Measurements from ENCODE around the gene MREG. TPM values are rescaled to one million over a fixed set of nuclear protein-coding genes. Genes with fewer than 3 reads are reported as not detected.

The MREG gene
- total RNA-seq, 1 donor from 2014 or later, result 1.8 TPM

- no peaks in the 10 kb centered on the region for H3K9me3 Mint-ChIP-seq (ENCODE audit: low read depth)
- no peak overlapping the region for H3K27ac Mint-ChIP-seq (ENCODE audit: unreplicated experiment)
- no peaks in the 10 kb centered on the region for H3K36me3 Mint-ChIP-seq (ENCODE audit: low read depth)
- TF ChIP-seq, protein P1, sequence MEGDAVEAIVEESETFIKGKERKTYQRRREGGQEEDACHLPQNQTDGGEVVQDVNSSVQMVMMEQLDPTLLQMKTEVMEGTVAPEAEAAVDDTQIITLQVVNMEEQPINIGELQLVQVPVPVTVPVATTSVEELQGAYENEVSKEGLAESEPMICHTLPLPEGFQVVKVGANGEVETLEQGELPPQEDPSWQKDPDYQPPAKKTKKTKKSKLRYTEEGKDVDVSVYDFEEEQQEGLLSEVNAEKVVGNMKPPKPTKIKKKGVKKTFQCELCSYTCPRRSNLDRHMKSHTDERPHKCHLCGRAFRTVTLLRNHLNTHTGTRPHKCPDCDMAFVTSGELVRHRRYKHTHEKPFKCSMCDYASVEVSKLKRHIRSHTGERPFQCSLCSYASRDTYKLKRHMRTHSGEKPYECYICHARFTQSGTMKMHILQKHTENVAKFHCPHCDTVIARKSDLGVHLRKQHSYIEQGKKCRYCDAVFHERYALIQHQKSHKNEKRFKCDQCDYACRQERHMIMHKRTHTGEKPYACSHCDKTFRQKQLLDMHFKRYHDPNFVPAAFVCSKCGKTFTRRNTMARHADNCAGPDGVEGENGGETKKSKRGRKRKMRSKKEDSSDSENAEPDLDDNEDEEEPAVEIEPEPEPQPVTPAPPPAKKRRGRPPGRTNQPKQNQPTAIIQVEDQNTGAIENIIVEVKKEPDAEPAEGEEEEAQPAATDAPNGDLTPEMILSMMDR (IDR thresholded peaks at IDR 0.05), result no peak
- no peaks in the 10 kb centered on the region for H3K27me3 Mint-ChIP-seq (ENCODE audit: low read depth)
- peaks cover 55% of the 10 kb centered on the region for H3K4me1 Mint-ChIP-seq (ENCODE audit: low read depth)
- no peak overlapping the region for H3K4me3 Mint-ChIP-seq (ENCODE audit: unreplicated experiment)
- no peak for DNase-seq (ENCODE audit: low spot score)
Measured at GRCh38 chr2:215903203-215903602, 110.1 kb downstream of the MREG start.

GRCh38 chr2:215901796-215902195, 111.6 kb downstream of the MREG start:
- Mint-ChIP-seq H3K27me3 (ENCODE audit: low read depth) (no peaks in the 10 kb centered on the region), H3K36me3 (ENCODE audit: low read depth) (peaks cover 1% of the 10 kb centered on the region), H3K4me1 (ENCODE audit: low read depth) (peaks cover 59% of the 10 kb centered on the region), H3K4me3 (ENCODE audit: unreplicated experiment) (no peak overlapping the region), H3K9me3 (ENCODE audit: low read depth) (no peaks in the 10 kb centered on the region), H3K27ac (ENCODE audit: unreplicated experiment) (peak overlapping the region; percentile 50)
- DNase-seq (ENCODE audit: low spot score), result no peak
- TF ChIP-seq, protein P1 (IDR thresholded peaks at IDR 0.05), result no peak

DNA sequence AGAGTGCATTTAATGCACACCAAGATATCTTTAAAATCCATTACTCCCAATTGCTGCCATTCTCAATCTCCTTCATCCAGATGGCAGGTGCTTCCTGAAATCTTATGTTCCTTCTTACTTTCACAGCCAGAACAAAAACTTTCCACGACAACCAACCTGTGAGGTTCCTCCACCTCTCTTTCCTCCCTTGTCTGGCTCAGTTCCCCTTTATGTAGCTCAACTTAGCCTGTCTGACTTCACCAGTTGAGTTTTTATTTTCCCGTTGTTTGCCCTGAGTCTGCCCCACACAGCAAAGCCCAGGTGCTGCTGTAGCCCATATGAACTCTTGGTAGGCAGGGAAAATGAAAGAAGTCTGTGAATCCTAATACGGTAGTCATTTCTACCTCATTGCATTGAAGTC, 112.5 kb downstream of the MREG start:
- Mint-ChIP-seq H3K27ac (ENCODE audit: unreplicated experiment) (peak overlapping the region; percentile 75), H3K36me3 (ENCODE audit: low read depth) (peaks cover 1% of the 10 kb centered on the region), H3K27me3 (ENCODE audit: low read depth) (no peaks in the 10 kb centered on the region), H3K4me1 (ENCODE audit: low read depth) (peaks cover 59% of the 10 kb centered on the region), H3K4me3 (ENCODE audit: unreplicated experiment) (no peak overlapping the region), H3K9me3 (ENCODE audit: low read depth) (no peaks in the 10 kb centered on the region)
- DNase-seq (ENCODE audit: low spot score), result no peak
- TF ChIP-seq, protein P1 (IDR thresholded peaks at IDR 0.05), result no peak

DNA sequence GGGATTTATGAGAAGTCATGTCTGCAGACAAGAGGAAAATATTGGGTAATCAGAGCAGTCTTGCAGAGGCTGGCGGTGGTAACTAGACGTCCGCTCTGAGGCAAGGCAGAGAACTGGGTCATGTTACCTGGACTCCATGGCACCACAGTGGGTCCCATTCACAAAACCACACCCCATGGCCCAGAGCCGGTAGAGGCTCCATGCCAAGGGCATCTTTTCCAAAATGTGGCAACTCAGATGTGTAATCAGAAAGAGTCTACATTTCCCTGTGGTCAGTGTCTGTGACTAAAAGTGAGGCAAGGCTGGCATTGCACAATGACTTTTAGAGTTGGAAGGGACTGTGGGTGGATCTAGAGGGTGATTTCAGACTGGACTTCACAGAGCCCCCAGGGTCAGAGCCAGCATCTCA, 113.1 kb downstream of the MREG start:
- no peak for DNase-seq (ENCODE audit: low spot score)
- TF ChIP-seq, protein P1 (IDR thresholded peaks at IDR 0.05), result no peak
- Mint-ChIP-seq H3K9me3 (ENCODE audit: low read depth) (no peaks in the 10 kb centered on the region), H3K27me3 (ENCODE audit: low read depth) (no peaks in the 10 kb centered on the region), H3K4me3 (ENCODE audit: unreplicated experiment) (no peak overlapping the region), H3K27ac (ENCODE audit: unreplicated experiment) (peak overlapping the region; percentile 67), H3K4me1 (ENCODE audit: low read depth) (peaks cover 59% of the 10 kb centered on the region), H3K36me3 (ENCODE audit: low read depth) (peaks cover 1% of the 10 kb centered on the region)

GRCh38 chr2:215899141-215900074, 113.9 kb downstream of the MREG start:
- Mint-ChIP-seq H3K9me3 (ENCODE audit: low read depth) (no peaks in the 10 kb centered on the region), H3K36me3 (ENCODE audit: low read depth) (peaks cover 1% of the 10 kb centered on the region), H3K4me3 (ENCODE audit: unreplicated experiment) (no peak overlapping the region), H3K4me1 (ENCODE audit: low read depth) (peaks cover 56% of the 10 kb centered on the region), H3K27ac (ENCODE audit: unreplicated experiment) (peak overlapping the region; percentile 81), H3K27me3 (ENCODE audit: low read depth) (no peaks in the 10 kb centered on the region)
- no peak for DNase-seq (ENCODE audit: low spot score)
- TF ChIP-seq, protein P1 (IDR thresholded peaks at IDR 0.05), result no peak
